Right lobe of liver (tissue), 6 donors: ENCODE measurements around the gene STX3. TPM values are rescaled to one million over a fixed set of nuclear protein-coding genes. Genes with fewer than 3 reads are reported as not detected.

Experiments
- ATAC-seq, 4 donors: fragments of 200-7000 bp; cut with Tn5 transposase; one replicate each; pipeline ENCODE4 v1.9.1; 2020; ENCODE audit warnings: mild to moderate bottlenecking in 4 of 4, moderate library complexity in 4 of 4
- DNase-seq, 3 donors: peaks; one replicate each; pipeline ENCODE4 v3.0.0-alpha.2; 2020
- H3K27ac ChIP-seq, 3 donors: fragments of 200-600 bp; one replicate each; pipeline ENCODE4 v1.8.0; 2022
- H3K27me3 ChIP-seq, 2 donors: fragments of 200-600 bp; one replicate each; pipeline ENCODE4 v1.8.0; 2022
- H3K36me3 ChIP-seq, 4 donors: fragments of 200-600 bp; sonication (generic) in 1 of 4; one replicate each; pipeline versions ENCODE4 v1.5.1 to v1.8.0; 2017 to 2022; ENCODE audit warnings: control low read depth in 1 of 4
- H3K4me1 ChIP-seq, 4 donors: fragments of 200-600 bp; sonication (generic) in 1 of 4; one replicate each; pipeline versions ENCODE4 v1.5.1 to v1.8.0; 2017 to 2022; ENCODE audit warnings: control low read depth in 1 of 4
- H3K4me3 ChIP-seq, 3 donors: fragments of 200-600 bp; one replicate each; pipeline ENCODE4 v1.8.0; 2022
- H3K9me3 ChIP-seq, 4 donors: fragments of 200-600 bp; sonication (generic) in 1 of 4; one replicate each; pipeline versions ENCODE4 v1.5.1 to v1.8.0; 2017 to 2022; ENCODE audit warnings: control low read depth in 1 of 4
- POLR2A ChIP-seq: fragments of 450-650 bp; IDR thresholded peaks from one replicate; pipeline ENCODE4 v1.6.1; 2017; ENCODE audit warnings: antibody characterized with exemption, mild to moderate bottlenecking
- WGBS: methylation state at CpG from one replicate; pipeline ENCODE4 v1.1.6; 2018; ENCODE audit warnings: low coverage, low lambda C conversion rate; ENCODE audit not compliant: insufficient coverage; ENCODE audit errors: missing lambda C conversion rate; 5-methylcytosine and 5-hydroxymethylcytosine counted together
- intact Hi-C, 2 donors: fragments of 100-400 bp; cut with DNase I; formaldehyde crosslinking; loops; one replicate each; pipeline versions ENCODE4 v1.11.2 to v1.14.1; 2022
- total RNA-seq, 6 experiments: library from RNA; depleted of rRNA in 2 of 6; stranded (reverse); fragments of >200 nt in 2 of 6; fragmentation: NEBNext Ultra II Directional in 3 of 6; extraction: Animal tissue kit (Norgen Biotek cat#: 25700) in 3 of 6; gene quantifications; one replicate each; pipeline versions ENCODE4 v1.1.0 to v1.2.4, GENCODE V29; 2016 to 2023
- TF ChIP-seq, protein P1 (sequence below), 4 donors: fragments of 200-600 bp in 3 of 4; fragments of 450-650 bp in 1 of 4; IDR thresholded peaks; one replicate each; pipeline versions ENCODE4 v1.5.1 to v1.8.0; 2016 to 2022; ENCODE audit warnings: antibody characterized with exemption in 4 of 4, mild to moderate bottlenecking in 2 of 4
- donor health status: DM: no; HTN: yes; CAD: no.
- donor health status: DM: no; HTN: no; CAD: no.
- donor health status: DM: no; HTN: no; CAD: no.
- donor health status: DM: no; HTN: yes; CAD: no.
- donor health status: DM: no; HTN: yes; CAD: no.

The STX3 gene
- total RNA-seq, 6 experiments from 2014 or later, result 4.5 to 16.5 (median 8.6) TPM

DNA sequence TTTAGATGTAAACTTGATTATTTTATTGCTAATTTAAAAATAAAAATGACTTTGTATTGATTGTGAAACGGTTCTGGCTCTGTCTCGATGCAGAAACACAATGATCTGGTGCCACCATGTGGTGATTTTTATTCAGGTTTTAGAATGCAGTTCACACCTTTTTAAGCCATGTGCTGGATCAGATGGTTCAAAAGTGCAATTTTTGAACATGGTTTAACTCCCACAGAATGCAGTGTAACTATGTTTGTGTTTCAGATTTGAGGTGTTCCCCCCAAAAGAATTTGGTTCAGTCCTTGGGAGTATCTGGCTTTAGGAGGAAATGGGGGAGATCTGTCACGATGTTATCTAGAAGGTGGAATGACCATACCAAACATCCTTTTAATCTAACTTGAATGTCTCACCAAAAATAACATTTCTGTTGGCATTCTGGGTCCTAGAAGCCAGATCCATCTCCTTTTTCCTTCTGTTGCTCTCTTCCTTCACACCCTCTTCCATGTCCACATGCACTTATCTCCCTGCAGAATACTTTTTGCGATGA is 47.5 kb downstream of the STX3 start:
- ATAC-seq (peak; percentile 81 to 91 (median 84)), DNase-seq (no peak)
- Histone ChIP-seq H3K36me3 (peaks cover 0 to 18% (median 12%) of the 10 kb centered on the region in 4 donors), H3K4me3 (no peak overlapping the region), H3K27me3 (no peaks in the 10 kb centered on the region), H3K9me3 (no peaks in the 10 kb centered on the region), H3K27ac (no peak overlapping the region), H3K4me1 (no peaks in the 10 kb centered on the region)
- 50% methylated on average over 4 of the region's 4 CpGs for WGBS
- intact Hi-C loops, result loop anchor here (5.0 kb wide), 1 partner anchor 50 kb away; no protein-coding TSS in a partner anchor
- TF ChIP-seq POLR2A, result no peak
- TF ChIP-seq, protein P1, sequence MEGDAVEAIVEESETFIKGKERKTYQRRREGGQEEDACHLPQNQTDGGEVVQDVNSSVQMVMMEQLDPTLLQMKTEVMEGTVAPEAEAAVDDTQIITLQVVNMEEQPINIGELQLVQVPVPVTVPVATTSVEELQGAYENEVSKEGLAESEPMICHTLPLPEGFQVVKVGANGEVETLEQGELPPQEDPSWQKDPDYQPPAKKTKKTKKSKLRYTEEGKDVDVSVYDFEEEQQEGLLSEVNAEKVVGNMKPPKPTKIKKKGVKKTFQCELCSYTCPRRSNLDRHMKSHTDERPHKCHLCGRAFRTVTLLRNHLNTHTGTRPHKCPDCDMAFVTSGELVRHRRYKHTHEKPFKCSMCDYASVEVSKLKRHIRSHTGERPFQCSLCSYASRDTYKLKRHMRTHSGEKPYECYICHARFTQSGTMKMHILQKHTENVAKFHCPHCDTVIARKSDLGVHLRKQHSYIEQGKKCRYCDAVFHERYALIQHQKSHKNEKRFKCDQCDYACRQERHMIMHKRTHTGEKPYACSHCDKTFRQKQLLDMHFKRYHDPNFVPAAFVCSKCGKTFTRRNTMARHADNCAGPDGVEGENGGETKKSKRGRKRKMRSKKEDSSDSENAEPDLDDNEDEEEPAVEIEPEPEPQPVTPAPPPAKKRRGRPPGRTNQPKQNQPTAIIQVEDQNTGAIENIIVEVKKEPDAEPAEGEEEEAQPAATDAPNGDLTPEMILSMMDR (IDR thresholded peaks at IDR 0.05), result peak; percentile 67 to 83 (median 73)

DNA sequence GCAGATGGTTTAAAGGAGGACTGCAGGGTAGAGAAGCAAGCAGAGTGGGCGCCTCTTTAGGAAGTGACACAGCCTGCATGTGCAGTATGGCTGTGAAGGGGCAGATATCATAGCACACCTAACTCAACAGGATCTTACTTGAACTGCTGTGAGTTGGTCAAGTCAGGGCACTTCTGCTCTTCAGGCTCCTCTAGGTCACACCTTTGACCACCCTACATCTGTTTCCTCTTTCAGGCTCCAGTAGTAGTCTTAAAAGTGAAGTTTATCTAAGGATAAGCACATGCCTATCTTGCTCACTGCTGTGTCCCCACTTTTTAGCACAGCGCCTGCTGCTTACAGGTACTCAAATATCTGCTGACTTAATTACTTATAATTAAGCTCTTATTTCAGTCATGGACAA is 48.9 kb downstream of the STX3 start:
- no peak for TF ChIP-seq POLR2A
- TF ChIP-seq, protein P1 (IDR thresholded peaks at IDR 0.05), result no peak
- Histone ChIP-seq H3K36me3 (peaks cover 0 to 20% (median 13%) of the 10 kb centered on the region in 4 donors), H3K27me3 (no peaks in the 10 kb centered on the region), H3K9me3 (no peaks in the 10 kb centered on the region), H3K27ac (no peak overlapping the region), H3K4me1 (no peaks in the 10 kb centered on the region), H3K4me3 (no peak overlapping the region)
- WGBS, result 81% methylated on average over 2 of the region's 2 CpGs
- ATAC-seq (no peak), DNase-seq (no peak)
- intact Hi-C loops, result loop anchor here (5.0 kb wide), 1 partner anchor 52 kb away; no protein-coding TSS in a partner anchor

DNA sequence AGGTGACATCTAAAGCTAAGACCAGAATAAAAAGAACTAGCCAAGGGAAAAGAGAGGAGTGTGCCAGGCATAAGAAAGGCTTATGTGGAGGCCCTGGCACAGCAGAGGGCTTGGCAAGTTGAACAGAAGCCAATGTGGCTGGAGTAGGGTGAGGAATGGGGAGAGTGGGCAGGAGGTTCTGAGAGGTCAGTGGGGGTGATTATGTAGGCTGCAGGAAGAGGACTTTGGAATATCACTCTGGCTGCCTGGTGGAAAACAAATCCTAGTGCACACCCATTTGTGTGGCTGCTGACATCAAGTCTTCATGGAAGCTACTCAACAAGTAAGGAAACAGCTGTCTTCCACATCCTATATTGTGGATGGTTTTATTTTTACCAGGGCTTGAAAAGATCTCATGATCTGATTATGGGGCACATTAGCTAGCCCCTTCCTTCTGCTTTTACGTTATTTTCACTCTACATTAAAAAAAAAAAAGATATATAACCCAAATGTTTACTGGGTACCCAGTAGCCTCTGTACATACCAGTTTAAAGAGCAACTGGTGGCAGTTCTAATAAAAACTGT is 52.0 kb downstream of the STX3 start:
- H3K27ac ChIP-seq, result no peak overlapping the region
- H3K36me3 ChIP-seq, result peaks cover 0 to 20% (median 13%) of the 10 kb centered on the region in 4 donors
- no peak overlapping the region for H3K4me3 ChIP-seq
- no peak for TF ChIP-seq POLR2A
- TF ChIP-seq, protein P1 (IDR thresholded peaks at IDR 0.05), result no peak
- DNase-seq (no peak), ATAC-seq (peak in 2 of 4 donors; percentile 10 to 50)
- H3K27me3 ChIP-seq, result no peaks in the 10 kb centered on the region
- intact Hi-C loops, result no loop called here
- WGBS, result 50% methylated on average over 1 of the region's 1 CpG
- no peaks in the 10 kb centered on the region for H3K9me3 ChIP-seq
- H3K4me1 ChIP-seq, result peaks cover 0 to 7% (median 0%) of the 10 kb centered on the region in 4 donors

DNA sequence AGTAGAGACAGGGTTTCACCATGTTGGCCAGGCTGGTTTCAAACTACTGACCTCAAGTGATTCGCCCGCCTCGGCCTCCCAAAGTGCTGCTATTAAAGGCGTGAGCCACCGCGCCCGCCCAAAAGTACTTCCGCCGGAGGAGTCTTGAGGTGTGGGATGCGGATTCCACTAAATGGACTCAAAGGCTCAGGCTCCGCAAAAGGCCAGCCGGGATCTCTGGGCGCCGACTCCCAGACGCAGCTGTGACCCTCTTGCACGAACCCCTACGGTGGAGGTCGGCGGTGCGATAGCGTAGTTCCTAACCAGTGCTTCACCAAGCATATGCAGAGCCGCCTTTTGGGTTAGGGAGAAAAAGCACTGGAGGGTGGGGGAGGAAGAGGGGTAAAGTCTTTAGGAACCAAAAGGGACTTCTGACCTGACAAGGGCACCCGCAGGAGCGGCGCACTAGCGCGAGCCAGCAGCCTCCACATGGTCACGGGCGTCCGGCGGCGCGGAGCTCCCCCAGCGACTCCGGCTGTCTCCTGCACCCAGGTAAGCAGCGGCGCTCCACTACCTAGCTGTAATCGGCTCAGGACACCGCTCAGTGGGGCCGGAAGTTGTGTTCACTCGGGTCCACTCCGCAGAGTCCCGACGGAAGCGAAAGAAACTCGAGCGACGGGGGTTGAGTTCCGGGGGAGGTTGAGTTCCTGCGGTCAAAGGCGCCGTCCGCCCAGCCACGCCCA is 55.2 kb downstream of the STX3 start, which contains the start of gene MRPL16:
MRPL16 (minus strand) TSS at position 590 of the 722 bp plus-strand sequence; CDS start at position 470, 120 bp downstream.
- Histone ChIP-seq H3K9me3 (no peaks in the 10 kb centered on the region), H3K36me3 (peaks cover 0 to 18% (median 13%) of the 10 kb centered on the region in 4 donors), H3K27ac (peak within 1 kb of the TSS; percentile 62 to 81 (median 69)), H3K27me3 (no peaks in the 10 kb centered on the region), H3K4me3 (peak within 1 kb of the TSS; percentile 75 to 95 (median 87)), H3K4me1 (peaks cover 0 to 7% (median 0%) of the 10 kb centered on the region in 4 donors)
- peak; percentile 87 to 91 (median 89) for DNase-seq
- ATAC-seq, result peak; percentile 97 to 100 (median 99)
- TF ChIP-seq POLR2A, result peak; percentile 75
- TF ChIP-seq, protein P1 (IDR thresholded peaks at IDR 0.05), result peak in 3 of 4 donors; percentile 16 to 31 (median 27)
- intact Hi-C loops, result no loop called here
- 0% methylated on average over 22 of the region's 54 CpGs for WGBS
